Astrocyte (in vitro differentiated cells and primary cell): Measurements from ENCODE around the gene PIGU. TPM values are rescaled to one million over a fixed set of nuclear protein-coding genes. Genes with fewer than 3 reads are reported as not detected.
"Not testable (repeated sequence)": the region's sequence is repeated elsewhere in the genome, so short reads cannot be mapped to it uniquely, and the experiment has no call there.

Source experiments
- DNase-seq: peaks from one replicate; pipeline ENCODE4 v3.0.0-alpha.2; 2010; ENCODE audit warnings: low read depth
- FAIRE-seq: peaks from 2 replicates; lab custom pipeline; 2011; peaks lifted over from hg19 to GRCh38; lab: Jason Lieb, UNC
- H2AFZ ChIP-seq: 2 replicates; pipeline ENCODE4 v1.6.0; 2012; ENCODE audit warnings: low read depth, low read length, inconsistent platforms
- H3K27ac ChIP-seq: 2 replicates; pipeline ENCODE4 v1.5.1; 2011; ENCODE audit warnings: low read depth, low read length, inconsistent platforms
- H3K27me3 ChIP-seq: 2 replicates; pipeline ENCODE4 v1.6.0; 2011; ENCODE audit warnings: low read length, inconsistent platforms; ENCODE audit not compliant: insufficient read depth
- H3K36me3 ChIP-seq: 2 replicates; pipeline ENCODE4 v1.5.1; 2011; ENCODE audit warnings: low read length, inconsistent platforms; ENCODE audit not compliant: insufficient read depth
- H3K4me1 ChIP-seq: 2 replicates; pipeline ENCODE4 v1.5.1; 2011; ENCODE audit warnings: low read length, inconsistent platforms; ENCODE audit not compliant: insufficient read depth
- H3K4me2 ChIP-seq: 2 replicates; pipeline ENCODE4 v1.6.0; 2012; ENCODE audit warnings: low read length, inconsistent platforms
- H3K4me3 ChIP-seq: 2 replicates; pipeline ENCODE4 v1.5.1; 2011; ENCODE audit warnings: low read depth, mild to moderate bottlenecking, low read length, inconsistent platforms; ENCODE audit not compliant: insufficient read depth
- H3K79me2 ChIP-seq: 2 replicates; pipeline ENCODE4 v1.6.0; 2012; ENCODE audit warnings: mild to moderate bottlenecking, low read length, inconsistent platforms; ENCODE audit not compliant: insufficient read depth
- H3K9ac ChIP-seq: 2 replicates; pipeline ENCODE4 v1.6.0; 2012; ENCODE audit warnings: mild to moderate bottlenecking, low read length, inconsistent platforms
- H3K9me3 ChIP-seq: 2 replicates; pipeline ENCODE4 v1.5.1; 2012; ENCODE audit warnings: low read depth, mild to moderate bottlenecking, low read length, inconsistent platforms; ENCODE audit not compliant: insufficient read depth
- H4K20me1 ChIP-seq: 2 replicates; pipeline ENCODE4 v1.6.0; 2012; ENCODE audit warnings: low read length, inconsistent platforms; ENCODE audit not compliant: insufficient read depth
- H3K27ac Mint-ChIP-seq: one replicate; pipeline ENCODE4 v1.8.0; 2021; ENCODE audit warnings: mild to moderate bottlenecking, mixed read lengths; ENCODE audit not compliant: unreplicated experiment
- H3K27me3 Mint-ChIP-seq: one replicate; pipeline ENCODE4 v1.8.0; 2021; ENCODE audit warnings: low read depth, mixed read lengths; ENCODE audit not compliant: unreplicated experiment
- H3K36me3 Mint-ChIP-seq: one replicate; pipeline ENCODE4 v1.8.0; 2021; ENCODE audit warnings: low read depth, mixed read lengths; ENCODE audit not compliant: unreplicated experiment
- H3K4me1 Mint-ChIP-seq: one replicate; pipeline ENCODE4 v1.8.0; 2021; ENCODE audit warnings: low read depth, mixed read lengths; ENCODE audit not compliant: unreplicated experiment
- H3K4me3 Mint-ChIP-seq: one replicate; pipeline ENCODE4 v1.8.0; 2021; ENCODE audit warnings: mild to moderate bottlenecking, moderate library complexity, mixed read lengths; ENCODE audit not compliant: unreplicated experiment
- H3K9me3 Mint-ChIP-seq: one replicate; pipeline ENCODE4 v1.8.0; 2021; ENCODE audit warnings: mild to moderate bottlenecking, mixed read lengths; ENCODE audit not compliant: unreplicated experiment
- CTCF ChIP-seq: IDR thresholded peaks from 2 replicates; pipeline ENCODE4 v1.5.1; 2011; ENCODE audit warnings: low read depth, mild to moderate bottlenecking, inconsistent platforms, low read length, moderate library complexity; ENCODE audit not compliant: insufficient read depth
- EZH2 ChIP-seq: IDR thresholded peaks from 2 replicates; pipeline ENCODE4 v1.6.1; 2012; ENCODE audit warnings: mild to moderate bottlenecking, low read length, inconsistent platforms; ENCODE audit not compliant: insufficient read depth
- total RNA-seq: library from RNA; stranded (reverse); gene quantifications from 2 replicates; pipeline ENCODE4 v1.2.1, GENCODE V29; 2021

The PIGU gene
- total RNA-seq, 1 donor from 2014 or later = 16.7 TPM

DNA sequence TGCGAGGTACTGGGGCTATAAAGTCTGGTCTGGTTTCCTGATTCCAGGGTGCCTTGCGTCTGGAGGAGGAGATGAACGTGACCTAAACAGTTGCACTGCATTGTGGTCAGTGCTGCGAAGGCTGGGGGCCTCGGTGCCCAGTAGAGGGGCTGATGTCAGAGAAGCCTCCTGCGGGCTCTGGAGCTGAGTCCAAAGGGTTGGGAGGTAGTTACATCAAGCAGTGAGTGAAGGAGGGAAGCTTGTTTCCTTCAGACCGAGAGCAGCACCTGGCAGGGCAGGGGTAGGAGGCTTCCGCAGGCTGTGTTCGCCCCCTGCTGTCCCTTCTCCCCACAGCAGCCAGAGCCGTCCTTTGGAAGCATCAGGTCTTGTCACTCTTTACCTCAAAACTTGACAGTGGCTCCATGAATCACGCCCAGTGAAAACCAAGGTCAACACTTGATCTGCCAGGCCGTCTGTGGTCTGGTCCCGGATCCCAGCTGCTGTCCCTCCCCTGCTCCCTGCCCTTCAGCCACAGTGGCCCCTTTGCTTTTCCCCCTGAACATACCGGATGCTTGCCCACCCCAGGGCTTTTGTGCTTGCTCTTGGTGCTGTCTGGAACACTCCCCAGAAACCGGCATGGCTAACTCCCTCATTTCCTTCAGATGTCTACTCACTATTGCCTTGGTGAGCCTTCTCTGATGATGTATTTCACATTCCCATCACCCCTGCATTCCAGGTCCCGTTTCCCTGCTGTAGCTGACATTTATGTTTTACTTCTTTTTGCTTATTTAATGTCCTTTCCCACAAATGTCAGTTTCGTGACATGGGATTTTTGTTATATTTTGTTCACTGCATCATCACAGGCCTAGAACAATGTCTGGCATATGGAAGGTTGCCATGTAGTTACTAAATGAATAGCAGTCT is 153.7 kb downstream of the PIGU start:
- Histone ChIP-seq H3K4me3 (no peak overlapping the region), H3K27ac (peak overlapping the region; percentile 35), H3K4me1 (peaks cover 38% of the 10 kb centered on the region), H3K36me3 (peaks cover 22% of the 10 kb centered on the region), H3K4me2 (peak overlapping the region; percentile 53), H2AFZ (no peak overlapping the region), H3K79me2 (peaks cover 75% of the 10 kb centered on the region), H4K20me1 (peaks cover 88% of the 10 kb centered on the region), H3K9me3 (no peaks in the 10 kb centered on the region), H3K9ac (peak overlapping the region; percentile 39), H3K27me3 (no peaks in the 10 kb centered on the region)
- peak overlapping the region; percentile 85 for H3K27ac Mint-ChIP-seq
- no peak for FAIRE-seq
- H3K4me3 Mint-ChIP-seq = peak overlapping the region; percentile 62
- H3K4me1 Mint-ChIP-seq = peaks cover 39% of the 10 kb centered on the region
- TF ChIP-seq EZH2 (no peak), CTCF (peak; percentile 67)
- DNase-seq = peak; percentile 46
- no peaks in the 10 kb centered on the region for H3K9me3 Mint-ChIP-seq
- H3K36me3 Mint-ChIP-seq = peaks cover 5% of the 10 kb centered on the region
- H3K27me3 Mint-ChIP-seq = no peaks in the 10 kb centered on the region

DNA sequence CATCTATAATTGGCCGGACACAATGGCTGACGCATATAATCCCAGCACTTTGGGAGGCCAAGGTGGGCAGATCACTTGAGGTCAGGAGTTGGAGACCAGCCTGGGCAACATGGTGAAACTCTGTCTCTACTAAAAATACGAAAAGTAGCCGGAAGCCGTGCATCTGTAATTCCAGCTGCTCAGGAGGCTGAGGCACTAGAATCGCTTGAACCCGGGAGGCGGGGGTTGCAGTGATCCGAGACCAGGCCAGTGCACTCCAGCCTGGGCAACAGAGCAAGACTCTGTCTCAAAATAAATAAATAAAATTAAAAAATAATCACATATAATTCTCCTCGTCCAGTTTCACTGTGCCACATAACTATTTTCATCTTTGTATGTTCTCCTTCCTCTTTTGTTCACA is 157.1 kb downstream of the PIGU start:
- H4K20me1 ChIP-seq = peaks cover 67% of the 10 kb centered on the region

GRCh38 chr20:34518863-34519262 is 158.0 kb downstream of the PIGU start:
- not testable (repeated sequence) for FAIRE-seq, H3K27ac ChIP-seq, H3K36me3 ChIP-seq, DNase-seq, H3K9me3 ChIP-seq, H3K4me3 Mint-ChIP-seq, H3K27ac Mint-ChIP-seq, H3K4me3 ChIP-seq, H2AFZ ChIP-seq, H3K27me3 Mint-ChIP-seq, H3K27me3 ChIP-seq, H3K9ac ChIP-seq, H3K9me3 Mint-ChIP-seq, H3K4me2 ChIP-seq
- peaks cover 14% of the 10 kb centered on the region for H3K36me3 Mint-ChIP-seq
- peaks cover 65% of the 10 kb centered on the region for H4K20me1 ChIP-seq
- peaks cover 73% of the 10 kb centered on the region for H3K79me2 ChIP-seq
- H3K4me1 Mint-ChIP-seq = peaks cover 18% of the 10 kb centered on the region
- peaks cover 33% of the 10 kb centered on the region for H3K4me1 ChIP-seq

More for the DNA sequence above, 157.1 kb downstream of the PIGU start:
- H3K9ac ChIP-seq, H3K4me3 ChIP-seq, H3K4me2 ChIP-seq, FAIRE-seq, H3K36me3 ChIP-seq, H3K27ac Mint-ChIP-seq, H3K27me3 ChIP-seq, H3K27me3 Mint-ChIP-seq, H3K9me3 Mint-ChIP-seq, H2AFZ ChIP-seq, H3K9me3 ChIP-seq, DNase-seq, H3K27ac ChIP-seq: not testable (repeated sequence)
- Histone ChIP-seq H3K79me2 (peaks cover 82% of the 10 kb centered on the region), H3K4me1 (peaks cover 30% of the 10 kb centered on the region)
- peaks cover 18% of the 10 kb centered on the region for H3K4me1 Mint-ChIP-seq
- H3K4me3 Mint-ChIP-seq = peak overlapping the region; percentile 45
- H3K36me3 Mint-ChIP-seq = peaks cover 14% of the 10 kb centered on the region
